ENCODE results near the gene NCOR1.

DNA sequence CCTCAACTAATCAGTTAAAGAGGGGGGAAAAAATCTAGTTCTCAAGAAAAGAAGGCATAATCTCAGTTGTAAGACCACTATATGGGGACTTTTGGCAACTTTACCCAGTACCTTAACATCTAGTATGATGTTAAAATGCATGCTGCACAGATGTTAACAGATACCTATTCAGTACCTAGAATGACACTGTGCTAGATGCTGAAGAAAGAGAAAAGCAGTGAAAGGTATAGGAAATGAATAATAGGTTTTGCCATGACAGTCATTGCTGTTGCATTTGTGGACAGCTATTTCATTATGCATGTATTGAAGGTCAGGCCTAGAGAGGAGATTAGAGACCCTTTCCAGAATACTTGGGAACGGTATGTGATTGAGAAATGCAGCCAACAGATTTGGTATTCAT, 36.2 kb upstream of the NCOR1 start:
- TF ChIP-seq EZH2 (IDR thresholded peaks at IDR 0.05; ENCODE audit: insufficient read depth, poor library complexity, severe bottlenecking) (no peak), EZH2phosphoT487 (IDR thresholded peaks at IDR 0.05; ENCODE audit: insufficient read depth, low read depth) (no peak)

All from GM23248 (cell line).